CD4-positive, alpha-beta T cell treated with Interleukin-12 subunit alpha and Interleukin-12 subunit beta, for 1 hour (primary cell): ENCODE results near the gene ANKRD40.
"Not testable (repeated sequence)": the region's sequence is repeated elsewhere in the genome, so short reads cannot be mapped to it uniquely, and the experiment has no call there.

Experiments
- DNase-seq: peaks from one replicate; pipeline ENCODE4 v3.0.0-alpha.2; 2020

ANKRD40 gene, protein sequence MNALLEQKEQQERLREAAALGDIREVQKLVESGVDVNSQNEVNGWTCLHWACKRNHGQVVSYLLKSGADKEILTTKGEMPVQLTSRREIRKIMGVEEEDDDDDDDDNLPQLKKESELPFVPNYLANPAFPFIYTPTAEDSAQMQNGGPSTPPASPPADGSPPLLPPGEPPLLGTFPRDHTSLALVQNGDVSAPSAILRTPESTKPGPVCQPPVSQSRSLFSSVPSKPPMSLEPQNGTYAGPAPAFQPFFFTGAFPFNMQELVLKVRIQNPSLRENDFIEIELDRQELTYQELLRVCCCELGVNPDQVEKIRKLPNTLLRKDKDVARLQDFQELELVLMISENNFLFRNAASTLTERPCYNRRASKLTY

DNA sequence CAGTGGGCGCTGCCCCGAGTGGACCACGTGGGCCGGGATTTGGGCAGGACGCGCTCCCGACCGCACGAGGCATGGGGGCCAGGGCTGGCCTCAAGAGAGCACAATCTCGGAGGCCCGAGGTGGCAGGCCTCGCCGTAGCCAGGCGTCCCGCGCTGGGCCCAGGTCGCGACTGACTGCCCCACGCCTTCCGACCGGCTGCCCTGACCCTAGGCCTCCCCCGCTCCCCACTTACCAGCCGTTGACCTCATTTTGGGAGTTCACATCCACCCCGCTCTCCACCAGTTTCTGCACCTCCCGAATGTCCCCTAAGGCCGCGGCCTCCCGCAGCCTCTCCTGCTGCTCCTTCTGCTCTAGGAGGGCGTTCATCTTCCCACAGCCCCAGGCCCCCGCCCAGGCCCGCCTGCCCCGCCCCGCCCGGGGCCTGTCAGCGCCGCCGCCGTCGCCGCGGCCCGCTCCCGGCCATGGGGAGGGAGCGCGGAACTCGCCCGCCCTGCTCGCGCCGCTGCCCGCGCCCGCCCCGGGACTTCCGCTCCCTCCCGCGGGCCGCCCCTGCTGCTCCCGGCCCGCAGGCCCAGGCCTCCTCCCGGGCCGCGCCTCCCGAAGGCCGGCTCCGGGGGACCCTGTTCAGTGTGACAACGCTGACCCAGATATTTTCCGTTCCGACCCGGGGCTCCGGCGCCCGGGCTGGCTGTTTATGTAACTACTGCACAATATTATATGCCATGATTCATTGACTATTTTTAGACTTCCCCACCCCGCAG, at the start of gene ANKRD40:
TSS of gene ANKRD40 (minus strand) at position 626 of the 761 bp plus-strand sequence. CDS start at position 366, 260 bp downstream.
- DNase-seq: peak; percentile 94

DNA sequence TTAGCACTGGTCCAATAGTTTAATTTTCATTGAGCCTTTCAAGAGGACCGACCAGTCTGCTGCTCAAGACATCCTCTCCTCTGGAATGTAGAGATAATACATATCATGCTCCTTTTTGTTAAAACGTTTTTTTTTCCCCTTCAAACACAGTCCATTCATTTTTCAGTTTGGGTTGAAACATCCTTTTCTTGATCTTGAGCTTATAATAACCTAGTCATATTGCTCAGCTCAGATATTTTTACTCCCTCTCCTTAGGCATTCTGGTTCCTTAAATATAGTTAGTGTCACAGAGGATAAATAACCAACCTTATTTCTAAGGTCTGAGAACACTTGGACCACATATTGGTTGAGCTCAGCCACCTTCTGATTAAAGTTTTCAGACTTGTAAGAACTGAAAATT, 46.8 kb upstream of the ANKRD40 start:
- DNase-seq: no peak

GRCh38 chr17:50749245-50749644, 41.5 kb upstream of the ANKRD40 start:
- no peak for DNase-seq

- no peak for DNase-seq
Observed at GRCh38 chr17:50745631-50746030, 37.9 kb upstream of the ANKRD40 start.

GRCh38 chr17:50739098-50739497, 31.4 kb upstream of the ANKRD40 start:
- DNase-seq: no peak

DNA sequence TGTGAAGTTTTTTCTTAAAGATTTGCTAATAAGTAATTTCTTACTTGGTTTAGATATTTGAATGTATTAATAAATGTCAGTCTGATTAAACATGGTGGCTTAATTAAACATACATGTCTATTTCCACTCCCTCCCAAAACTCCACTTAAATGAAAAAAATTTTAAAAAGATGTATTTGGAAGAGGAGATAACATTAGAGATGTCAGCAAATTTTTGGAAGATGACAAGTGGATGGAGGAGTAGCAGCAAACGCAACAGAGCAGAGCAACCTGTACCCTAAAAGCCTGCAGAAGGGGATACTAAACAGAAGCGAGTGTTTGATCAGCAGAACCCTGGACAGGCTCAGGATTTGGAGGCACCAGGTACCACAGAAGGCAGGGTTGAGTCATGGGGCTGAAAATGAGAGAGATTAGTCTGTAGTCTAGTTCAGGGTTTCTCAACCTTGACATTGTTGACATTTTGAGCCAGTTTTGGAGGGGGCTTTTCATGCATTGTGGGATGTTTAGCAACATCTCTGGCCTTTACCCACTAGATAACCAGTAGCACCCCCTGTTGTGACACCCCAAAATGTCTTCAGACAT, 29.5 kb upstream of the ANKRD40 start:
- DNase-seq: no peak

DNA sequence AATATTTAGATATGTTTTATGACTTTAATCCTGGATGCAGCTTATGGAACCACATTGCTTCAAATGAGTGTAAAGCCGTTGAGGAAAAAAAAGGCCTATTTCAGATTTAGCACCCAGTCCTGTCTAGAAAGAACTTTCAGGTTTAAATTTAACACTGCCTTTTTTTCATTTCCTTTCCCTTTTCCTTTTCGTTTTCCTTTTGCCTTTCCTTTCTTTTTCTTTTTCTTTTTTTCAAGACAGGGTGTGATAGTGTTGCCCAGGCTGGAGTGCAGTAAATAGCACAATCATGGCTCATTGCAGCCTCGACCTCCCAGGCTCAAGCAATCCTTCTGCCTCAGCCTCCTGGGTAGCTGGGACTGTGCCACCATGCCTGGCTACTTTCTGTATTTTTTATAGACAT, 27.6 kb upstream of the ANKRD40 start:
- no peak for DNase-seq

DNA sequence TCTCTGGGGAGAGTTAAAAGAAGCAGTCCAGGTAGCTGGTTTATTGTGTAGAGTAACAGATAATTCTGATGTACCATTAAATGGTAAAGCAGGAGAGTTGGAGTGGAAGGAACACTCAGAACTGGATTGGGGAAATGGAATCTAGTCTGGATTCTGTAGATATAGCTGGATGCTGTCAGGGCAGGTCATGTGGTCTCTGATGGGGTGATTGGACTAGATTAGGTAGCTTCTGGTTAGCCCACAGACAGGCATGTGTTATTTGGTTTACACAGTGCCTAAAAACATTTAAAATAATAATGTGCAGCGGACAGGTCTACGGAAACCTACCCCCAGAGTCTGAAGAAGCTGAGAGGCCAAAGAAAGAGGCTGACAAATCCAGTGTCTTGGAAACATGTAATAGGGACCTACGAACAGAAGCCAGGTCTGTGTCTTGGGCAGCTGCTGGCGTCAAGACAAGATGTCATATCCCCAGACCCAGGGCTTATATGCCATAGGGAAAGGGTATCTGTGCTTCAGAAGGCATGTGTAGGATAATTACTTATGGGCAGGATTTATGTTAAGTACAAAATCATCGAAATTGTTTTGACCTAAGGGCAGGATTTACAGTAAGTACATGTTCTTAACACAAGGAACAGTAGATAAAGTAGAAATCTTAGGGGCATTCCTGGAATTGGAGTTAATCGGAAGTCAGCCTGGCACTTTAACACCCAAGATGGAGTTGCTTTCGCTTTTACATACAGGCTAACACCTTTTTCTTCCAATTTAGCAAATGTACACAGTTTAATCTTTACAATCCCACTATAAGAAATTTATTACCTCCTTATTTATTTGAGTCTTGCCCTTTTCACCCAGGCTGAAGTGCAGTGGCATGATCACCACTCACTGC, 24.1 kb upstream of the ANKRD40 start:
- no peak for DNase-seq

DNA sequence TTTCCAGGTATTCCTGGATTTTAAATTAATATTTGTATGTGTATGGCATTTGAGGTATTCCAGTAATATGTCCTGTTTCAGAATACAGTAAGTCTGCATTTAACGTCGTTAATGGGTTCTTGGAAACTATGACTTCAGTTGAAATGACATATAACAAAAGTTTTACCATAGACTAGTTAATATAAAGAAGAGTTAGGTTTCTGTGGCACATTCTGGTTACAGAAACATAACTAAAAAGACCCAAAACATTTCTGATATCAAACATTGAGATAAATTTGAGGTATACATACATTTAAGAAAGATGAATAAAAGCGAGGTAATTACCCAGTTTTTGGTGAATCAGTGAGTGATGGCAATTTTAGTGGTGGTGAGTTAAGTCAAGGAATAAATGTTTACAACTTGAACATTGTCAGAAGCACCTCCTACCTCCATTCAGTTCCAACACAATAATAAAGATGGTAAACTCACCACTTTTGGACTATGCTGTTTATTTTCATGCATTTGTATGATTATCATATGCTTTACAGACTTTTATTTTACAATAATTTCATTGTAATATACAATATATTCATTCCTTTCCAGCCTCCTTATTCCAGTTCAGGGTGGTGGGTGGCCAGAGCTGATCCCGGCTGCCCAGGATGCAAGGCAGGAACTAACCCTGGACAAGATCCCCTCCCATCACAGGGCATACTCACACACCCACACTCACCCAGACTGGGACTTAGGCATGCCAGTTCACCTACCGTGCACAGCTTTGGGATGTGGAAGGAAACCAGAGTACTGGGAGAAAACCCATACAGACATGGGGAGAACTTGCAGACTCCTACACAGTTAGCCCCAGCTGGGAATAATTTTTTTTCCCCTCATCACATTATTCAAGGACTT, 21.4 kb upstream of the ANKRD40 start:
- DNase-seq: no peak

DNA sequence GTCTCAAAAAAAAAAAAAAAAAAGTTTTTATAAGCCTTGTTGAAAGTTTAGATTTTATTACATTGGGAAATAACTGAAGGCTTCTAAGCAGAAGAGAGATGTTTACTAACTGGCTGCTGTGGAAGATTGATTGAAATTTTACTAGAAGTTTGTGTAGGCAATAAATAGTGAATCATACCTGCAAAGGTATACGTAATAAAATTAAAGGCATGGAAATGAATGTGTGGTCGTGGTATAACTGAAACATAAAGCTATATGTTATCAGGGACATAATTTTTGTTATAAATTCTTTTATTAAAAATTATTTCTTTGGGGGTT, 20.4 kb upstream of the ANKRD40 start:
- no peak for DNase-seq

GRCh38 chr17:50725769-50726655, 18.3 kb upstream of the ANKRD40 start:
- no peak for DNase-seq

- DNase-seq: not testable (repeated sequence)
Observed at GRCh38 chr17:50724622-50725021, 16.9 kb upstream of the ANKRD40 start.

- DNase-seq: no peak
Observed at GRCh38 chr17:50722746-50723145, 15.0 kb upstream of the ANKRD40 start.

DNA sequence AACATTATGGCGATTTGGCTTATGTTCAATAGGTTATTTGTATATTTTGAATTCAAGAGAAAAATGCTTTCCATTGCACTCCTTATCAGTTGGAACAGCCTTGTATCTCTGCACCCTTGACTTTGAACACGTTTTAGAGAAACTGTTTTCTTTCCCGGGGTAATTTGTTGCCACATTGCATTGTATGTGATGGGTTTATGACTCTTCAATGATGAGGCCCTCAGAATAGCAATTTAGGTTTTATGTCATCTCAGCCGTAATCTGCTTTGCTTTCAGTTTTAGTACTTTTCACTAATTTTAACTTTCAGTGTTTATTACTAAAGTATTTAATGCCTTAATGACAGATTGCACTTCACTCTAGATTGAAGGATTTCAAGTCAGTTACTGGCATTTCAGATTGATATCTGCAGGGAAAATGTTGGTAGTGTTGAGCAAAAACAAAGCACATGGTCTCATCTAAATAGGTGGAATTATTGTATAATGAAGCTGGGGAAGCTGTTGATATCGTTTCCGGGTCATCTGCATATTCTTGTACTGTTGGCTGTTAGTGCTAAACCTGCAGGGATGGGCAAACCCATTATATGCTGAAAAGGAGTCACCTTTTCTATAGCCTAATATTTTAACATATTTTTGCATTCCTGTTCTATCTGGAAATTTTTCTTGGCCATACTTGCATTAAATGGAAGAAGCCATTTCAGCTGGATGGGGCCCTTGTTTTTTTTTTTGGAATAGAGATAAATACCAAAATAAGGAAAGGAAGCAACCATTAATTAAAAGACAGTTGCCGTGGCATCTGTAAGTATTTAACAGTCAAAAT, 13.7 kb upstream of the ANKRD40 start:
- peak; percentile 43 for DNase-seq

- no peak for DNase-seq
Observed at GRCh38 chr17:50719924-50720794, 12.4 kb upstream of the ANKRD40 start.

DNA sequence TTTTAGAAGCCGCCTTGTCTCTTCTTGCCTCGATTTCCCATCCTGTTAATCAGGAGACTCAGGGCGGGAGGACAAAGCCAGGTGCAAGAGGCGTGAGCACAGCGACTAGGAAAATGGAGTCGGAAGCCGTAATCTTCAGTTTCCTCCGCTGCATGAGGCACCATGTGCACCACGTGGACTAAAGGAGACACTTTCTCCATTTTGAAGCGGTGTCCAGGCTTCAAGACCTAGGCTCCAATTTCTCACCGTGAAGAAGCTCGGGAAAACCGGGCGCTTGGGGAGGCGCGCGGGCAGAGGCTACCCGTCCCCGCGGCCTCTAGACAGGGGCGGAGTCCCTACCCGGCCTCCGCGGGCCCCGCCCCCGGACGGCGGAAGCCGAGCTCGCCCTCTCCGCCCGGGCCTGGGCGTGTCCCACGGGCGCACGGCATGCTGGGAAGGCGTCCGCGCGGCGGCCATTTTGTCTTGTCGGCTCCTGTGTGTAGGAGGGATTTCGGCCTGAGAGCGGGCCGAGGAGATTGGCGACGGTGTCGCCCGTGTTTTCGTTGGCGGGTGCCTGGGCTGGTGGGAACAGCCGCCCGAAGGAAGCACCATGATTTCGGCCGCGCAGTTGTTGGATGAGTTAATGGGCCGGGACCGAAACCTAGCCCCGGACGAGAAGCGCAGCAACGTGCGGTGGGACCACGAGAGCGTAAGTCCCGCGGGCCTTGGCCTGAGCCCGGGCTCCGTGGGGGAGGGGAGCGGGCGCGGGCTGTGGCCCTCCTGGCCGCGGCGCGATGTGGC, 11.6 kb upstream of the ANKRD40 start, which contains the start of gene LUC7L3:
TSS of gene LUC7L3 (plus strand) at position 460 of the 780 bp plus-strand sequence. CDS start at position 590, 130 bp downstream.
- DNase-seq: peak; percentile 92

GRCh38 chr17:50715471-50715870, 7.8 kb upstream of the ANKRD40 start:
- DNase-seq: no peak

DNA sequence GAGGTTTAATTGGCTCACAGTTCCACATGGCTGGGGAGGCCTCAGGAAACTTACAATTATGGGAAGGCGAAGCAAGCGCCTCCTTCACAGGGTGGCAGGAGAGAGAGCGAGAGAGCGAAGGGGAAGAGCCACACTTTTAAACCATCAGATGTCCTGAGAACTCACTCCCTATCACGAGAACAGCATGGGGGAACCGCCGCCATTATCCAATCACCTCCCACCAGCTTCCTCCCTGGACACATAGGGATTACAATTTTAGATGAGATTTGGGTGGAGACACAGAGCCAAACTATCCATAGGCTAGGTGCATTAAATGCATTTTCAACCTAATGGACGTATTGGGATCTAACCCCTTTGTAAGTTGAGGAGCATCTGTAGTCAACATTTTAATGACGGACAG, 4.9 kb upstream of the ANKRD40 start:
- no peak for DNase-seq
